MM.1S (cell line): Measurements from ENCODE around the gene FABP7.

Experiments
- CTCF ChIP-seq: fragments of 300-600 bp; sonication (generic); IDR thresholded peaks from 2 replicates; pipeline ENCODE4 v1.5.1; 2016; ENCODE audit warnings: antibody characterized with exemption, low read length, mixed read lengths
- EZH2phosphoT487 ChIP-seq: fragments of 300-600 bp; sonication (generic); IDR thresholded peaks from 2 replicates; pipeline ENCODE4 v1.6.1; 2018; ENCODE audit warnings: antibody characterized with exemption, low read length

DNA sequence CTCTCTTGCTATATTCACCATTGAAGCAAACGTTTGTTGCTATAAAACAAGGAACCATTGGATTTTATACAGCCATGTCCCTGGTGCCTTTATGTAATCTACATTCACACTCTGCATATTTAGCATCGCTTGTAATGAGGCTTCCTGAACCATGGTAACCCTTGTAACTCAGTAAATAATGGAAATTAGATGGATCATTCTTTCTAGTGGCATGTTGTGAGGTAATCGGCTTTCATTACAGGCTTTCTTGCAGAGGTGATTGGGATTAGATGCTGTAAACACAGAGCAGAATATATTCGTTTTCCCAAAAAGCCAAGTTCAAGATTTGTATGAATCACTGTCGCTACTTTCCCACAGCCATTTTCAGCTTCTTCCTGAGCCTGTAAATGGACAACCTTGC lies 45.6 kb downstream of the FABP7 start:
- no peak for TF ChIP-seq CTCF
- no peak for TF ChIP-seq EZH2phosphoT487
